CMK (cell line): Measurements from ENCODE around the gene KRTAP10-10.
"Not testable (repeated sequence)": the region's sequence is repeated elsewhere in the genome, so short reads cannot be mapped to it uniquely, and the experiment has no call there.

Experiments
- DNase-seq: peaks from one replicate; pipeline ENCODE4 v3.0.0-alpha.2; 2010; ENCODE audit warnings: low read depth

Gene KRTAP10-10

GRCh38 chr21:44650973-44651675 is 14.0 kb downstream of the KRTAP10-10 start:
- DNase-seq = no peak

- DNase-seq = no peak
These were observed 16.0 kb downstream of the KRTAP10-10 start for GRCh38 chr21:44653123-44653522.

GRCh38 chr21:44653656-44654575 is 16.8 kb downstream of the KRTAP10-10 start:
- DNase-seq = no peak

- no peak for DNase-seq
These were observed 17.5 kb downstream of the KRTAP10-10 start, which contains the start of gene KRTAP12-4 for GRCh38 chr21:44654576-44655175. Gene KRTAP12-4, minus strand, starts transcription at chr21:44654659. Its CDS starts 45 bp downstream, at chr21:44654614.

GRCh38 chr21:44656868-44657267 is 19.7 kb downstream of the KRTAP10-10 start:
- DNase-seq = no peak

- DNase-seq = no peak
These were observed 20.7 kb downstream of the KRTAP10-10 start, which contains the start of gene KRTAP12-3 for GRCh38 chr21:44657635-44658540. Gene KRTAP12-3, plus strand, starts transcription at chr21:44657932. Its CDS starts 48 bp downstream, at chr21:44657980.

- DNase-seq = no peak
These were observed 21.4 kb downstream of the KRTAP10-10 start for GRCh38 chr21:44658541-44658910.

- DNase-seq = no peak
These were observed 21.9 kb downstream of the KRTAP10-10 start for GRCh38 chr21:44658913-44659595.

GRCh38 chr21:44661567-44661966 is 24.4 kb downstream of the KRTAP10-10 start:
- not testable (repeated sequence) for DNase-seq

- no peak for DNase-seq
These were observed 27.5 kb downstream of the KRTAP10-10 start for GRCh38 chr21:44664691-44665090.

- DNase-seq = no peak
These were observed 29.5 kb downstream of the KRTAP10-10 start, which contains the start of gene KRTAP12-2 for GRCh38 chr21:44666401-44667320. Gene KRTAP12-2, minus strand, starts transcription at chr21:44666927. Its CDS starts 41 bp downstream, at chr21:44666886.

GRCh38 chr21:44667612-44668011 is 30.5 kb downstream of the KRTAP10-10 start:
- no peak for DNase-seq

GRCh38 chr21:44670642-44671432 is 33.7 kb downstream of the KRTAP10-10 start:
- DNase-seq = no peak

GRCh38 chr21:44671911-44672310 is 34.8 kb downstream of the KRTAP10-10 start:
- DNase-seq = no peak

- DNase-seq = no peak
These were observed 40.7 kb downstream of the KRTAP10-10 start for GRCh38 chr21:44677881-44678280.

- DNase-seq = no peak
These were observed 44.0 kb downstream of the KRTAP10-10 start for GRCh38 chr21:44681152-44681551.

GRCh38 chr21:44681861-44682579 is 44.9 kb downstream of the KRTAP10-10 start, which contains the start of gene KRTAP12-1:
Gene KRTAP12-1, minus strand, starts transcription at chr21:44682163. Its CDS starts 40 bp downstream, at chr21:44682123.
- no peak for DNase-seq

- DNase-seq = no peak
These were observed 45.5 kb downstream of the KRTAP10-10 start for GRCh38 chr21:44682580-44683151.
